ENCODE measurements around the gene TRANK1.
A peak's percentile ranks its signal among the peaks of the same experiment; 100 is the strongest.
"Not testable (repeated sequence)": the region's sequence is repeated elsewhere in the genome, so short reads cannot be mapped to it uniquely, and the experiment has no call there.

TRANK1 gene

GRCh38 chr3:36881735-36882134 lies 63.1 kb downstream of the TRANK1 start:
- no peak for DNase-seq

DNA sequence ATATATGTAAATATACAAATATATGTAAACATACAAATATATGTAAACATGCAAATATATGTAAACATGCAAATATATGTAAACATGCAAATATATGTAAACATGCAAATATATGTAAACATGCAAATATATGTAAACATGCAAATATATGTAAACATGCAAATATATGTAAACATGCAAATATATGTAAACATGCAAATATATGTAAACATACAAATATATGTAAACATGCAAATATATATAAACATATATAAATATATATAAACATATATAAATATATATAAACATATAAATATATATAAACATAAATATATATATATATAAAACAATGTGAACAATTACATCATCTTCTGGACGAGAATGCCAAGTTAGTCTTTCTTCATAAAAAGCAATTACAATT lies 65.0 kb downstream of the TRANK1 start:
- not testable (repeated sequence) for DNase-seq

- DNase-seq: no peak
Measured at GRCh38 chr3:36877930-36878685, 66.7 kb downstream of the TRANK1 start.

GRCh38 chr3:36876181-36876936 lies 68.5 kb downstream of the TRANK1 start:
- no peak for DNase-seq

DNA sequence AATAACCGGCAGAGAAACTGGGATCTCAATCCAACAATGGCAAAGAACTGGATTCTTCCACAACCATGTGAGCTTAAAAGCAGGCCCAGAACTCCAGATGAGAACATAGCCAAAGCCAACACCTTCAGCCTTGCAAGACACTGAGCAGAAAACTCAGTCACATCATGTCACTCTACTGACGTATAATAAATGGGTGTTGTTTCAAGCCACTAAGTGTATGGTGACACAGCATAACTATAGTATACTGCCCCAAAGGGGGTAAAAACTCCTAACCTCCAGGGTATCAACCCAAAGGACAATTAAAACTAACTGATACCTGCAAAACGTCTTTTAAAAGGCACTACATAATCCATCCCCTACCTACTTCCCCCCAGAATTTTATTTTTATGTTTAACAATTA lies 69.5 kb downstream of the TRANK1 start:
- DNase-seq: no peak

DNA sequence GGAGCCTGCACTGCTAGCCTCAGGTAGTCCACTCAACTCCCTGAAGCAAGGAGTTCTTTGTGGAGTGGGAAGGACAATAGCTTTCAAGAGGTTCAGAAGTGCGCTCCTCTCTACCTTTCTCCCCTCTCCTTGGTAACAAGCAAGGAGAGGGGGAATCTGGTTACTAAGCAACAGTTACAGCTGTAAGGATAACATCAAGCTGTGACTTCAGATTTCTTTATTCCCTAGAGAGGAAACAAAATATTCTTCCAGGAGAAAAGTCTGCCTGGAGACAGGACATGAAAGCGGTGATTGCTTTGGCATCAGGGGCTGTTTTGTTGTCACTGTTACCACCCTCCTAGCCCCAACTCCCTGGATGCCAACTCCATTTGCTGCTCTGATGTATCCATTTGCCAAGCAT lies 70.4 kb downstream of the TRANK1 start:
- no peak for DNase-seq

GRCh38 chr3:36871379-36872126 lies 73.3 kb downstream of the TRANK1 start:
- DNase-seq: no peak

GRCh38 chr3:36868614-36869436 lies 76.0 kb downstream of the TRANK1 start:
- DNase-seq: peak in 1 of 2 experiments; percentile 17

- no peak for DNase-seq
Measured at GRCh38 chr3:36867810-36868209, 77.0 kb downstream of the TRANK1 start.

- DNase-seq: no peak
Measured at GRCh38 chr3:36866368-36866767, 78.5 kb downstream of the TRANK1 start.

GRCh38 chr3:36864180-36865053 lies 80.4 kb downstream of the TRANK1 start:
- no peak for DNase-seq

- no peak for DNase-seq
Measured at GRCh38 chr3:36862076-36862755, 82.6 kb downstream of the TRANK1 start.

GRCh38 chr3:36859494-36859893 lies 85.4 kb downstream of the TRANK1 start:
- no peak for DNase-seq

GRCh38 chr3:36852071-36852470 lies 92.8 kb downstream of the TRANK1 start:
- DNase-seq: no peak

GRCh38 chr3:36850743-36851142 lies 94.1 kb downstream of the TRANK1 start:
- DNase-seq: no peak

GRCh38 chr3:36846406-36846805 lies 98.4 kb downstream of the TRANK1 start:
- DNase-seq: no peak

DNA sequence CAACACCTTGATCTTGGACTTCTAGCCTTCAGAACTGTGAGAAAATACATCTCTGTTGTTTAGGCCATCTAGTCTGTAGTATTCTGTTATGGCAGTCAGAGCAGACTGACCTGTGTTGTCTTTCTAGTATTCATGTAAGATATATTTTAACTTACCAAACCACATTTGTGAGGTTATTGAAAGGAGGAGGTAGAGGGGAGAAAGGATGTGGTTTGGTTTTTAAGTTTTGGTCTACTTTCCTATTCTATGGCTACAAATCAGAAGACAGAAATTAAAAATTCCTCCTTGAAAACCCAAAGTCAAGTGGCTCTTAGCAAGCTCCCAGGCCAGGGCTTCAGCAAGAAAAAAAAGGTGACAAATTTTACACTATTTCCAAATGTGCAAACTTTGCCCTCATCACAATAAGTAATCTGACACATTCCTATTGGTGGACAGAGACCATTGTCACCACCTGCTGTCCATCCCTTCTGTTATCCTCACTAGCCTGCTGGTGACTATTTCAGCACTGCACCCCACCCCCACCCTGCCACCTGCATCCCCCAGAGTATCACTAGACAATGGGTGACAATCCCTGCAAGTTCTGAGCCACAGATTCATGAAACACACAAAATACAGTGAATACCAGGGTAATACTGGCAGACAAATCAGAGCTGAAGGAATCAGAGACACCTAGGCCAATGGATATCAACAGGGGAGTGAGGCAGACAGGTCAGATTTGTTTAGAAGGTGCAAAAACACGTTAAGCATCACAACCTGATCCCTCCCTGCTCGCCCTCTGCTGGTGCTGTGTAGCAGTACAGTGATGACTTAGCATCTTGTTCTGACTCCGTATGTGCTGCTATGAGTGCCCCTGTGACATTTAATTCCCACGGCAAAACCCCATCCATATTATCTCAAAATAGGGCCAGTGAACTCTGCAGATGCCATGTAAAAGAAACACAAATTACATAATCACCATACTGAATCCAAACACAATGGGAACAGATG lies 101.5 kb downstream of the TRANK1 start:
- no peak for DNase-seq

DNA sequence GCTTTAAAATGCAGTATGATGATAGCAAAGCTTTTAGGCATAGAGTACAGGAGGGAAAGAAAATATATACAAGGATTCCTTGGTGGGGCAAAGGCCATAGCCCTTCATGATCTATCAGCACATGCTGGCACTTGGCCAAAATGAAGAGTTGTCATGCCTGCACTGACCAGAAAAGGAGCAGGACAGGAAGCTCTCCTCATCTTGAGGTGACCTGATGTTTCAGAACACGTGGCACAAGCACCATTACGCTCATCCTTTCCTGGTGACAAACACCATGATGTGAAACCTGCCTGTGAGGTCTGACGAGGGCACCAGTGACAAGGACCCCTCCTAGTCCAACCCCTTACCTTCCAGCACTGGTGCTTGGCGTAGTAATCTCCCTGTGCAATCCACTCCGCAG lies 102.6 kb downstream of the TRANK1 start:
- no peak for DNase-seq

DNA sequence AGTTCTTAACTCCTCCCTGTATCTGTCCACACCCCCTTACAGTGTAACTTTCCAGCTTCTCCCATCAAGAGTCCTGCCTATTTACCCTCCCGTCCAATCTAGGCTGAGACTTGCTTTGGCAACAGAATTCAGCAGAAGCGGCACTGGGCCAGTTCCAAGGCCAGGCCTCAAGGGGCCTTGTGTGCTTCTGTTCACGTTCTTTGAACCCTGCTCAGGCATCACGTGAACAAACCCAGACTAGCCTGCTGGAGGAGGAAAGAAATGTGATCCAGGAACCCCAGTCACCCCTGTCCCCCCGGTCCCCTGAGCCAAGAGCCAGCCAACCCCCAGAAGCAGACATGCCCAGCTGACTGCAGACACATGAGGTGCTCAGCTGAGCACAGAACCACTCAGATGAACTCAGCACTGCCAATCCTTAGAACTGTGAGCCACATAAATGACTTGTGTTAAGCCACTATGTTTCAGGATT lies 104.4 kb downstream of the TRANK1 start:
- no peak for DNase-seq

- DNase-seq: no peak
Measured at GRCh38 chr3:36837089-36837488, 107.8 kb downstream of the TRANK1 start.
